Nephron progenitor cell (in vitro differentiated cells): ENCODE data around the gene LRRC36.
"Not testable (repeated sequence)": the region's sequence is repeated elsewhere in the genome, so short reads cannot be mapped to it uniquely, and the experiment has no call there.

Experiments used
- DNase-seq: peaks from one replicate; pipeline ENCODE4 v3.0.0; 2021
- H3K27ac Mint-ChIP-seq: 2 replicates; pipeline ENCODE4 v1.8.0; 2021; ENCODE audit warnings: mild to moderate bottlenecking, moderate library complexity, mixed read lengths
- H3K27me3 Mint-ChIP-seq: 2 replicates; pipeline ENCODE4 v1.8.0; 2021; ENCODE audit warnings: mild to moderate bottlenecking, low read depth, mixed read lengths; ENCODE audit not compliant: poor library complexity
- H3K36me3 Mint-ChIP-seq: 2 replicates; pipeline ENCODE4 v1.8.0; 2021; ENCODE audit warnings: low read depth, mixed read lengths
- H3K4me1 Mint-ChIP-seq: 2 replicates; pipeline ENCODE4 v1.8.0; 2021; ENCODE audit warnings: mixed read lengths
- H3K4me3 Mint-ChIP-seq: 2 replicates; pipeline ENCODE4 v1.8.0; 2021; ENCODE audit warnings: mild to moderate bottlenecking, moderate library complexity, mixed read lengths
- H3K9me3 Mint-ChIP-seq: 2 replicates; pipeline ENCODE4 v1.8.0; 2021; ENCODE audit warnings: mild to moderate bottlenecking, moderate library complexity, mixed read lengths
- TF ChIP-seq, protein P1 (sequence below): fragments of 200-600 bp; sonication (generic); IDR thresholded peaks from 2 replicates; pipeline ENCODE4 v1.5.0; 2021; ENCODE audit warnings: antibody characterized with exemption

Gene LRRC36

DNA sequence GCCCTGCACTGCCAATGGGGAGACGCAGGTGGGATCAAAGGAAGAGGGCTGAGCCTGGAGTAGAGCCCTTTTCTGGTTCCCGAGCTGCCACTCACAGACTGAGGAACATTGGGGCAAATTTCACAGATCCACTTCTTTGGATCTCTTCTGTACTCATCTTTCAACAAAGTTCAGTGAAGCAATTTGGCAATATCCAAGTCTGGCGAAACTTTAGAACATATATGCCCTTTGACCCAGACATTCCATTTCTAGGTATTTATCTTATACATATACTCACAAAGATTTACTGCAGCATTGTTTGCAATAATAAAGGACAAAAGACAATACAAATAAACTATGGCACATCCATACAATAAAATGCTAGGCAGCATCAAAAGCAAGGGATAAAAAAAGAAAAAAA lies 84.7 kb downstream of the LRRC36 start:
- Mint-ChIP-seq H3K27ac (no peak overlapping the region), H3K27me3 (peaks cover 23% of the 10 kb centered on the region), H3K4me1 (peaks cover 28% of the 10 kb centered on the region), H3K9me3 (no peaks in the 10 kb centered on the region), H3K36me3 (peaks cover 4% of the 10 kb centered on the region), H3K4me3 (no peak overlapping the region)
- DNase-seq: no peak
- TF ChIP-seq, protein P1, sequence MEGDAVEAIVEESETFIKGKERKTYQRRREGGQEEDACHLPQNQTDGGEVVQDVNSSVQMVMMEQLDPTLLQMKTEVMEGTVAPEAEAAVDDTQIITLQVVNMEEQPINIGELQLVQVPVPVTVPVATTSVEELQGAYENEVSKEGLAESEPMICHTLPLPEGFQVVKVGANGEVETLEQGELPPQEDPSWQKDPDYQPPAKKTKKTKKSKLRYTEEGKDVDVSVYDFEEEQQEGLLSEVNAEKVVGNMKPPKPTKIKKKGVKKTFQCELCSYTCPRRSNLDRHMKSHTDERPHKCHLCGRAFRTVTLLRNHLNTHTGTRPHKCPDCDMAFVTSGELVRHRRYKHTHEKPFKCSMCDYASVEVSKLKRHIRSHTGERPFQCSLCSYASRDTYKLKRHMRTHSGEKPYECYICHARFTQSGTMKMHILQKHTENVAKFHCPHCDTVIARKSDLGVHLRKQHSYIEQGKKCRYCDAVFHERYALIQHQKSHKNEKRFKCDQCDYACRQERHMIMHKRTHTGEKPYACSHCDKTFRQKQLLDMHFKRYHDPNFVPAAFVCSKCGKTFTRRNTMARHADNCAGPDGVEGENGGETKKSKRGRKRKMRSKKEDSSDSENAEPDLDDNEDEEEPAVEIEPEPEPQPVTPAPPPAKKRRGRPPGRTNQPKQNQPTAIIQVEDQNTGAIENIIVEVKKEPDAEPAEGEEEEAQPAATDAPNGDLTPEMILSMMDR: no peak

DNA sequence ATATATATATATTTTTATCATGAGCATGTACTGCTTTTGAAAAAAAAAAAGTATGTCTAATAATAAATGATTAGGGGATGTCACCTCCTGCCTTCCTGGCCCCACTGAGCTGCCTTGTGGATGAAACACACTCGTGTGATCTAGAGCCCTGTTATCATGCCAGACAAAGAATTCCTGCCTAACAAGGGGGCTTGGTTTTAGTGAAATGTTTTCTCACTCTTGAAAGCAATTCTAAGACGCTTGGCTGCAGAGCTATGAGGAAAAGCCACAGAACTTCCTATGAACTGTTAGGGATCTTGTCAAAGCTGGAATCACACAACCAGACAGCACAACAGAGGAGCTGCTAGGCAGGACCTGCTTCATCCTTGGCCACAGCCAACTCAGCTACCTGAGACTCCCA lies 85.7 kb downstream of the LRRC36 start:
- DNase-seq: no peak
- Mint-ChIP-seq H3K4me3 (no peak overlapping the region), H3K27me3 (peaks cover 28% of the 10 kb centered on the region), H3K36me3 (peaks cover 4% of the 10 kb centered on the region), H3K27ac (no peak overlapping the region), H3K9me3 (no peaks in the 10 kb centered on the region), H3K4me1 (peaks cover 34% of the 10 kb centered on the region)
- TF ChIP-seq, protein P1: no peak

DNA sequence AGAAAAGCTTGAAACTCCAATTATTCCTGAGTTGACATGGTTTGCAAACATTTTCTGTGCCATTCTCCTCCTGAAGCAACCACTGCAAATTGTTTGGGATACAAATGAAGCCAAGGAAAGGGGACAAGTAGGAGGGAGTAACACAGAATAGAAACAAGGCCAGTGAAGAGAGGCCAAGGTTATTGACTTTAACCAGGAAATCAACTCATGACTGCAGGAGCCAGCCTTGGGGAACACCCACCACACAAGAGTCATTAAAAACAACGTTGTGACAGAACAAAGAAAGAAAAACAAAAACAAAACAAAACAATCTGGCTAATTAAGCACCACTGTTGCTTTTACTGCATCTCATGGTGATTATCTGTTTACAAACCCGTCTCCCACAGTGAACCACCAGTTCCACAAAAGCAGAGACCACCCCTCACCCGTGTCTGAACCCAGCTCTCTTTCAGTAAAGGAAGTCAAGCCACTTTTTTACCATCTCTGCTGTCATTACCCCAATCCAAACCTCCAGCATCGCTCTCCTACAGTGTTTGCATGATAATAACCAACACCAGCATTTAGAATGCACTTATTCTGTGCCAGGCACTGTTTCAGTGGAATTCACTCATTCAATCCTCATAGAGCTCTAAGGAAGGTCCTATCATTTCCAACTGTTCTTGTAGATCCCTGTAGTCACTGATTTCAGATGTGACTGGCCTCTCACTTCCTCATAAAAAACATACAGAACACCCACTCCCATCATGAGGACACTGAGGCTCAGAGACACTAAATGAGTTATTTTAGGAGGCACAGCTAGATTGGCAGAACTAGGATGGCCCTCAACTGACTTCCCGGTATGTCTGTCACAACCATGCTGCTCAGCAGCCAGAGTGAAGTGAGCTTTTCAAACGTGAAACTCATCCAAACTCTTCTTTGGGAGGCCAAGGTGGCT lies 87.6 kb downstream of the LRRC36 start:
- Mint-ChIP-seq H3K9me3 (no peaks in the 10 kb centered on the region), H3K36me3 (peaks cover 4% of the 10 kb centered on the region), H3K27me3 (peaks cover 25% of the 10 kb centered on the region), H3K27ac (peak overlapping the region; percentile 46), H3K4me1 (peaks cover 40% of the 10 kb centered on the region), H3K4me3 (peak overlapping the region; percentile 7)
- DNase-seq: no peak
- TF ChIP-seq, protein P1: no peak

DNA sequence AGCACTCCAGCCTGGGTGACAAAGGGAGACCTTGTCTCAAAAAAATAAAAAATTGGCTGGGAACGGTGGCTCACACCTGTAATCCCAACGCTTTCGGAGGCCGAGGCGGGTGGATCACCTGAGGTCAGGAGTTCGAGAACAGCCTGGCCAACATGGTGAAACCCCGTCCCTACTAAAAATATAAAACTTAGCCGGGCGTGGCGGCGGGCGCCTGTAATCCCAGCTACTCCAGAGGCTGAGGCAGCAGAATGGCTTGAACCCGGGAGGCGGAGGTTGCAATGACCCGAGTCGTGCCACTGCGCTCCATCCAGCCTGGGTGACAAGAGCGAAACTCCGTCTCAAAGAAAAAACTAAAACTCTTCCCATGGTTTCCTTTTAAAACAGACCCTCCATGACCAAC lies 88.8 kb downstream of the LRRC36 start:
- not testable (repeated sequence) for DNase-seq, H3K36me3 Mint-ChIP-seq, H3K27ac Mint-ChIP-seq, H3K9me3 Mint-ChIP-seq
- peaks cover 46% of the 10 kb centered on the region for H3K4me1 Mint-ChIP-seq
- peaks cover 25% of the 10 kb centered on the region for H3K27me3 Mint-ChIP-seq
- H3K4me3 Mint-ChIP-seq: peak overlapping the region; percentile 88

DNA sequence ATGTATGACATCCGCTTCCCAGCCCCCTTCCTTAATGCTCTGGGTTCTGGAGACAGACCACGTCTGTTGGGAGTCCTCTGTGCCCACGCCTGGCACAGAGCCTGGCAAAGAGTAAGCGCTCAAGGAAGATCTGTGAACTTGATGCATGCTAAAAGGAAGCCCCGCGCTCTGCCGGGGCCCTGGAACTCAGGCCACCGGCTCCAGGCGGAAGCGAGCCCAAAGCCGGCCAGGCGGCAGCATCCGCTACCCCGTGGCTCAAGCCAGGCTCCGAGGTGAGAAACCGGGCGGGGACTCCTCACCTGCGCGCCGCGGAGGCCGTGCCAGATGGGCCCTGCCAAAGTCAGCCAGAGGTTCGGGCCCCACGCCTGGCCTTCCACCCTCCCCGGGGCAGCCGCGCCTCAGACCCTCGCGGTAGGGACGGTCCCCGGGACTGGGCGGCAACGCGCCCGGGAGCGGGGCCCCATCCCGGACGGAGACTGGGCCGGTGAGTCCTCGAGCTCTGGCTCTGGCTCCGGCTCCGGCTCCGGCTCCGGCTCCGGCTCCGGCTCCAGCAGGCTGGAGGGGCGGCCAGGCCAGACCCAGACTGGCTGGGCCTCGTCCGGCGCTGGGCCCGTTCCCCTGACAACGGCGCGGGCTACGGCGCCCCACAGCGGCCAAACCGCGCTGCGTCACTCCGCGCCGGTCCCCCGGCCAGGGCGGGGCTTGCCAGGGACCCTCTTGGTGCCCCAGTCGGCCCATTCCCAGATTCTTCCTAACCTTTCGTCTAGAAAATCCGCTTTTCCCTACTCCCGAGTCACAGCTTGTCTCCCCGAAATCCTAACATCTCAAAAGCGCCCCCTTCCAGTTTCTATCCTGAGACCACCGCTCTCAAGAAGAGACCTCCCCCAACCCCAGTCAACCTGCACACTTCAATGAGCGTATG lies 89.5 kb downstream of the LRRC36 start, which contains the start of gene ZDHHC1:
TSS of gene ZDHHC1 (minus strand) at position 606 of the 922 bp plus-strand sequence. CDS start 8,702 bp downstream, outside the sequence.
- TF ChIP-seq, protein P1: peak; percentile 54
- DNase-seq: peak; percentile 82
- Mint-ChIP-seq H3K27ac (peak within 1 kb of the TSS; percentile 40), H3K4me1 (peaks cover 46% of the 10 kb centered on the region), H3K4me3 (peak within 1 kb of the TSS; percentile 88), H3K27me3 (peaks cover 24% of the 10 kb centered on the region), H3K9me3 (no peaks in the 10 kb centered on the region), H3K36me3 (peaks cover 4% of the 10 kb centered on the region)
